Activated naive CD8-positive, alpha-beta T cell treated with anti-CD3 and anti-CD28 coated beads, Interleukin-2, amount 50 U/mL, for 16 hours (primary cell): ENCODE measurements around the gene LRRC32.

Experiments used
- DNase-seq: peaks from one replicate; pipeline ENCODE4 v3.0.0-alpha.2; 2020; ENCODE audit warnings: low read depth, low spot score

Gene LRRC32

DNA sequence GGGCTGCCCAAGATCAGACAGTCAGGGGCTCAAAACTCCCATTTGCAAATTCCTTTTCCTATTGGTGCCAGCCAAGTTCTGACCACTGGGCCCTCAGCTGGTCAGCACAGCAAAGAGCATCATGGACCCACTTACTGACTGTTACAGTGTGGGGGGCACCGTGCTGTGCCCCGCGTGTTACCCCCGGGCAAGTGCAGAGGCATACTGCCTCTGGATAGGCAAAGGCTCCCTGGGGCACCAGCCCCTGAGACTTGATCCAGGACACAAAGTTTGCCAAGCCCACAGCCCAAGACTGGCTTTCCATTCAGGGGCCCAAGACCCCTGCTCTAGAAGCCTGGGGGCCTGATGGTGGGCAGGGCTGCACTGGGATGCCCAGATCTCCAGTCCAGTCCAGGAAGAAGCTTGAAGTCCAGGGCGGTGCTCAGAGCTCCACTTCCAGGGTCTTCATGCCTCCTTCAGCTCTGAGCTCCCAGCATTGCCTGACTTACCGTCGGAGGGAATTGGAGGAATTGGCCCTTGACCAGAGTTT lies 6.6 kb downstream of the LRRC32 start:
- DNase-seq = no peak

DNA sequence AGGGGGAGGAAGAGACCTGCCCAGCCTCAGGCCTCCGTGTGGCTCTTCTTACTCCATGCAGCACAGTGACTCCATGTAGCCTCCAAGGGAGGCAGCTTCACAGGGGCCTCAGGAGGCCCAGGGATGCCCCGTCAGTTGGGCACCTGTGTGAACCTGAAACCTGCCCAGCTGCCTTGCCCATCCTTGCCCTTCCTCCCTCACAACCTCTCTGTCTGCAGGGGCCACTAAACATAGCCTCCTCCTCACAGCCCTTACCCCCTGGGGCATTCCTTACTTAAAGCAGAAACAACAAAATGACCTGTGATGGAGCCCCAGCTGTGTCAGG lies 7.1 kb downstream of the LRRC32 start:
- DNase-seq = no peak

DNA sequence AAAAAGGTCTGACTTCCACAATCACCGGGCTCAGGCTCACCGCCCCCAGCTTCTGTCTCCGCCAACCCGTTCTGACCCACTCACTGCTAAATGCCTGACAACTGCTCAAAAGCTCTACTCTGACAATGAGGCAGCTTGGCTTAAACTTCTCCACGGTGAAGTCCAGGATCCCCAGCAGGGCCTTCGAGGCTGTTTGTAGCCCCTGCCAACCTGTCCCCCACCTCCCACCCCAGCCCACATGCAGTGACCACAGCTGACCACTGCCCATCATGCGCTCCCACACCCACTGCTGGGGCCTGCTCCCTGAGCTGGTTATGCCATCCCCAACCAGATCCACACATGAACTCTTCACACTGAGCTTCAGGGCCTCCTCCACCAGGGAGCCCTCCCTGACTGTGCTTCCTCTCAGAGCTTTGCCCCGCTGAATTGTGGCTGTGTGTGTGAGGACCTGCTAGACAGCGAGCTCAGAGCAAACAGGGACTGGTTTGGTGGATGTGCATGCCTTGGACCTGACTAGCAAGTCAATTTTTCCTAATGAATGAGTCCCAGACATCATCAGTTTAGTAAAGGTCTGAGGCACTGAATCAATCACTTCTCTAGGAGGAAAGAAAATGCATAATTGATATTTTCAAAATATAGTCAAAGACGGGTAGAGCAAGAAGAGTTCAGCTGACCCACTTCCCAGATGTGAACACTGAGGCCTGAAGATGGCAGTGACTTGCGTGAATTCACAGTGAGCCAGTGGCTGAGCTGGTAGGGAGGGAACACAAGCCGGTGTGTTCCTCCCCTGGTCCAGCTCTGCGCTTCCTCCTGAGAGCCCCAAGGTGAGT lies 7.7 kb downstream of the LRRC32 start:
- no peak for DNase-seq

DNA sequence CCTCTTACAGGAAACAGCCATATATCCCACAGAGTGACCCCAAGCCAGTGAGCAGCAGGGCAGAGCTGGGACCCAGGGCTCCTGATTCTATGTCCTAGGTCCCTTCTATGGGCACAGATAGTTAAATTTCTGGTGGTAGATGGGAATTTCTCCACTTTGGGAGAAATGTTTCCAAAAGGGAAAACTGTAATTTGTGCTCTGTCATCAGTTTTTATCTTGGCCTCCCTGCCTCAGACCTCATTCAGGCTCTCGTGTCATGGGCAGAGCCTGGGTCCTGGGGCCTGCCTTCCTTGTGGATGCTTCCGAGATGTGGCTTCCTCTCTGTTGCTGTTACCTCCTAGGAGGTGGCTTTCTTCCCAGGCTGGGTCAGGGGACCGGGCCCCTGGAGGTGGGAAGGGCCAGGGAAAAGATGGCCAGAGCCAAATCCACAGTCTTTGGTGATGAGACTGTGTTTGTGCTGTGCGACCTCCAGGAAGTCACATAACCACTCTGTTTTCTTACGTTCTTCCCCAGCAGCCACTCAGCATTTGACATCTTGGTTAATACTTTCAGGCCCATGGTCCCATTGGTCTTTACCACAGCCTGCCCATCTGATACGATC lies 8.6 kb downstream of the LRRC32 start:
- DNase-seq = no peak

DNA sequence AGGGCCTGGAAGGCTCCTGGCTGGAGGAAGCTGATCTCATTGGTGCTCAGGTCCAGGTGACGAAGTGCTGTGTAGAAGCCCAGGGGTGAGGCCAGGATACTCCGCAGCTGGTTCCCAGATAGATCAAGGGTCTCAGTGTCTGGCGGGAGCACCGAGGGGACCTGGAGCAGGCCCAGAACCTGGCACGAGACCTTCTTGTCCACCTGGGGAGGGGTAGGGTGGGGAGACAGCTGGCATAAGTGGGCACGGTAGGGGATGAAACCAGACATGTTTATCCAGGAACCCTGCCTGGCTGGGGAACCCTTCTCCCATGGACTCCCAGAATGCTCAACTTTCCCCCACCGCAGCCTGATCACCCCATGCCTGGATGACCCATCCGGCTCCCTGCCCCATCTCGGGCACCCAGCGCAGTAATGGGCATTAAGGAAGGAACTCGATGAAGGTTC lies 9.2 kb downstream of the LRRC32 start:
- no peak for DNase-seq

DNA sequence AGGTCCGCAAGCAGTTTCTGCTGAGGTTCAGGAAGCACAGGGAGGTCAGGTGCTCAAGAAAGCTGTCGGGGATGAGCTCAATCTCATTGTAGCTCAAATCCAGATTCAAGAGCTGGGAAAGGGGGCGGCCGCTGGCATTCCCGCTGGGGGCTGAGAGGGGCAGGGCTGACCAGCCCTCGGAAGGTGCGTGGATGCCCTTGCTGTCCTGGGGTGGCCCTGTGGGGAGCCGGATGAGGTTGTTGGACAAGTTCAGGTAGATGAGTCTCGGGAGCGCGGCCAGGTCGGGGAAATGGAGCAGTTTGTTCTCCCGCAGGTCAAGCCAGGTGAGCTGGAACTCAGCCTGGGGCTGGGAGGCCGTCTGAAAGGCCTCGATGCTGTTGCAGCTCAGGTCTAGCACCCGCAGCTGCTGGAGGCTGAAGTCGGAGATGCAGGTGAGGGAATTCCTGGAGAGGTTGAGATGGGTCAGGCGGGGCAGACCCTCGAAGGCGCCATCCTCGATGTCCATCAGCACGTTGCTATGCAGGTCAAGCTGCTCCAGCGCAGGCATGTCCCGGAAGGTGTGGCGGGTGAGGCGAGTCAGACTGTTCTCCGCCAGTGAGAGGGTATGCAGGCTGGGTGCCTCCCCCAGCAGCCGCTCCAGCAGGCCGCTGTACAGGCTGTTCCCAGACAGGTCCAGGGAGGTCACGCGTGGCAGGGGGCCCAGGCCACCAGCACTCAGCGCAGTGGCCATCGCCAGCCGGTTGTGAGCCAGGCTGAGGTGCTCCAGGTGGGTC lies 9.8 kb downstream of the LRRC32 start:
- no peak for DNase-seq

DNA sequence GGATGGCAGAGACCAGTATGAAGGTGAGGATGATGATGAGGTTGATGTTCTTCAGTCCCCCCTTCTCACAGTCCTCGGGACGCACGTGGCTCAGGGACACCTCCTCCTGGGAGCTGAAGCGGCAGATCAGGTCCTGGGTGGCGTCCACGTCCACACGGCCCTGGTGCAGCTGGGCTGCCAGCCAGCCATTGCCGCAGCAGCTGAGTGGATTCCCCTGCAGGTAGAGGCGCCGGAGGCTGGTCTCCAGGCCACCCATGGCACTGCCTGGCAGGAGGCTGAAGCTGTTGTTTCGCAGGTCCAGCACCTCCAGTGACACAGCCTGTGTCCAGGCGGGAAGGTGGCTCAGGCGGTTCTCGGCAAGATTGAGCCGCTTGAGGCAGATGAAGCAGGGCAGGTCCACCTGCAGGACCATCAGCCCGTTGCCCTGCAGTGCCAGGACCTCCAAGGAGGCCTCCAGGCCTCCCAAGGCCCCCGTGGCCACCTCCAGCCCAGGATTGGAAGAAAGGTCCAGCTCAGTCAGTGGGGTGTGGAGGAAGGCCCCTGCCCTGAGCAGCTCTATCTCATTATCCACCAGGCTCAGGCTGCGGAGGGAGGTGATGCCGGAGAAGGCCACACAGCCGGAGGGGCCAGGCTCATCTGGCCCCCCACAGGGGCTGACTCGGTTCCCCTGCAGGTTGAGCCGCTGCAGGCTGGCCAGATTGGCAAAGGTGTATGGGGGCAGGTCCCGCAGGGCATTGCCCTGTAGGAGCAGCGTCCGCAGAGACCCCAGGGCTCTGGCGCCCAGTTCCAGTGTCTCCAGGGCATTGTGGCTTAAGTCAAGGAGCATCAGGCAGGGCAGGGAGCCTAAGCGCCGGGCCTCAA lies 10.6 kb downstream of the LRRC32 start:
- DNase-seq = no peak

DNA sequence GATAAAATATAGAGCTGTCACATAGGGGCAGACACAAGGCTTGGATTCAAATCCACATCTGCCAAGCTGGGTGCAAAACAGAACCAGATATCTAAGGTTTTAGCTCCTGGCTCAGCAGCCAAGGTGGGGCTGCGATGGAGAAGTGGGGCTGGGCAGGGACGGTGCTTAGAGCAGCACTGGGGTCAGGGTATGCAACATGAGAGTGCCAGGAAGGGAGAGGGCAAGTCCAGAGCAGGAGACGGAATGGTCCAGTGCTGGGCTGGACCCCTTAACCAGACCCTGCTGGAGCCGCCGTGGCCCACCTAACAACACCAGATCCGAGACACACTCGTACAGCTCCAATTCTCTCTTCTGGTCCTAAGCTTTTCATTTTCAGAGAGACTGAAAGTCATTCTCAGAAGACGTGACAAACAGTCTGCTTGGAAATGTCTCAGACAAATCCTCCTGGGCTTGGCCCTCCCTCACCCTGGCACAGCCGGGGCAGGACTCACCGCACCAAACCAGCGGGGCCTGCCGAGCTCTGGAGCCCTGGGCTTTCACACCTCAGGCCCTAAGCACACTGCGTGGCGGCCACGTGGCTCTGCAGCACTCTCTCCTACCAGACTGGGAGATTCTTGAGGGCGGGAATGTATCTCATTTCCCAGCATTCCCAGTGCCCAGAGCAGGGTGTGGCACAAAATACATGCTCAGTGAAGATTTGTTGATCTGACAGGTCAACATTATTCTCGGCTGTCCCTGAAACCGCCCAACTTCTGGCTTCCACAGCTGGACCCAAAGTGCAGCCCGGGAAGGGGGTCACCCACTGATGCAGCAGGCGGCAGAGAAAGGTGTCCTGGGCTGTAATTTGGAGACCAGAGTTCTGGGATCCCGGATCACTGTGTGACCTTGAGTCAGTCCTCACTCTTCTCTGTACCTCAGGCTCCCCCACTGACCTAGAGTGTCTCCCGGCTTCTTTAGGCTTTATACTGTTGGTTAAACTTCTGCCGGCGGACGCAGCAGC lies 11.6 kb downstream of the LRRC32 start:
- DNase-seq = no peak

DNA sequence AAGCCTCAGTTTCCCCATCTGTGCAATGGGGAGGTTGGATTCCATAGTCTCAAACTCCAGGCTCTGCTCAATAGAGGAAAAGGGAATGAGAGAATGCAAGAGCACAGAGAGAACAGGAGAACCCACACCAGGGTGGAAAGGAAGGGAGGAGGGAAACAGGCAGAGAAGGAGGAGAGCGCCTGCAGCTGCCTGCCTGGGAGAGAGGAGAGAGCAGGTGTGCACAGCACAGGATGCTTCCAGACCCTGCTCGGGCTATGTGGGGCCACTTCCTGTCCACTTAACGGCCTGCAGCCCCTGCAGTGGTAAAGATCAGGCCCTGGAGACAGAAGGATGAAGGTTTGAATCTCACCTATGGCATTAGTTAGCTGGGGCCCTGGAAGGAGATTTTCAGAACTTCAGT lies 12.3 kb downstream of the LRRC32 start:
- DNase-seq = no peak

DNA sequence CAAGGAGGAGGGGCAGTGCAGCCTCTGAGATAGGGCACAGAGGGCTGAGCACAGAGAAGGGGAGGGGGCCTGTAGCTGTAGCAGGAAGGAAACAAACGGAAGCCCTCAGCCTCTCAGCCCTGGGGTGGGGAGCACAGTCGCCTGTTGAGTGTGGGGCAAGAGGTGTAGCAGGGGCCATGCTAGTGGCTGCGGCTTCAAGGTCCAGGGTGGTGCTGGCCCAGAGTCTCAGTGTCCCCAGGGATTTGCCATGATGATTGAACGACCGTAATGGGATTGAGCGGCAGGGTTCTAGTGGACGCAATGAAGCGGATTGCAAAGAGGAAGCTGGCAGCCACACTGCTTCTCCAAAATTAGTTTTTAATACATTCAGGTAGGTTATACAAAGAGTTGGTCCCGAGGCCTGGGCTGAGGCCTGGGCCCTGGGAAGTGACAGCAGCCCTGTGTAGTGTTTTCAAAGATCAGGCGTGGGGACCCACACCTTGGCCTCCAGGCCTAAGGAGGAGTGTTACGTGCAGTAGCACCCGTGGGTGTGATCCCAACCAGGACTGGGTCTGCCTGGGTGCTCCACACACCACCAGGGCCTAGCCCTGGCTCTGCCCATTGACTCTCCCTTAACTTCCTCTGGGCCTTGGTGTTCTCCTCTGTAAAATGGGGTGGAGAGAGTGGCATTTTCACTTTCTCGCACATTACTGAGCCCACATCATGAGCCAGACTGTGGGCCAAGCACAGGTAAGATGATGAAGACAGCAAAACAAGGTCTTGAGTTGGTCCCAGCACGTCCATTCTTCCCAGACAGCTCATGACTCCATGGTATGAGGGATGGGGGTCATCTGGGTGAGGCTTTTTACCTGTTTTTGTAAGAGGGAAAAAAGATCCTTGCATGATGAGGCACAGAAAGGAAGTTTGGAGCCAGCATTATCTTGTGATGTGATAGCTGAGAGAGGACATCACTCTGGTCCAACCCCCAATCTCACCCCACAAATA lies 13.1 kb downstream of the LRRC32 start:
- DNase-seq = no peak

DNA sequence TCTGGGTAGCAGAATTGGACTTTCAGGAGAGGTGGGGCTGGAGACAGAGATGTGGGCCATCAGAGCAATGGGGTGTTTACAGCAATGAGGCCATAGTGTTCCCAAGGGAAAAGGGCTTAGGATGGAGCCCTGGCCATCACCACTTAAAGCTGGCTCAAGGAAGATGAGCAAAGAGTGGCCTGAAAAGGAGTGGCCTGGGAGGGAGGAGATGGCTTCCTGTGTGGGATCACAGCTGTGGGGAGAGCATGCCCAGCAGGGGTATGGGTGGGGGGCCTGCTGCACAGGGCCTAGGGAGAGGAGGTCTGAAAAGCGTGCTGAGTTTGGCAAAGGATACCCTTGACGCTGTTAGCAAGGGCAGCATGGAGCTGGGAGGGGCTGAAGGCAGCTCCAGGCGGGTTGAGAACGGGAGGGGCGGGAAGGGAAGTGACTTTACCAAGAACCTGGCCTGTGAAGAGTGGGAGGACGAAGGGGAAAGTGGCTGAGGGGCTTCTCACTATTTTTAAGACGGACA lies 13.9 kb downstream of the LRRC32 start:
- no peak for DNase-seq

DNA sequence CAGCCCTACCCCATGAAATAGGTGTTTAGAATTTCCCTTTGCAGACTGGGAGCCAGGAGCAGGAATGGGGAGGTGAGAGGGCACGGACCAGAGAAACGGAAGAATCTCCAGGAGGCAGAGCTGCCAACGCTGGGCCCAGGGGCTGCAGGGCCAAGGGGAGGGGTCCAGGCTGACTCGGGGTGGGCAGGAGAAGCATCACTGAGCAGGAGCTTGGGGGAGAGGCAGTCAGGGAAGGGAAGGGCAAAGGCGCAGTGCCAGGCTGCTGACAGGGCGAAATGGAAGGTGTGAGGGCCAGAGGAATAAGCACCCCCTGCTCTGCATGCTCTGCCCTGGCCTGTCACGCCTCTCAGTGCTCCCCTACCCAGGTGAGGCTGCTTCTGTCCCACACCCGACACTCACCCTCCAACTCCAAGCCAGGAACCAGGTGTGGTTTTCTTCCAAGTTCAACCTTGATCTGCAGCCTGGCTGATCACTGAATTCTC lies 14.5 kb downstream of the LRRC32 start:
- DNase-seq = no peak

DNA sequence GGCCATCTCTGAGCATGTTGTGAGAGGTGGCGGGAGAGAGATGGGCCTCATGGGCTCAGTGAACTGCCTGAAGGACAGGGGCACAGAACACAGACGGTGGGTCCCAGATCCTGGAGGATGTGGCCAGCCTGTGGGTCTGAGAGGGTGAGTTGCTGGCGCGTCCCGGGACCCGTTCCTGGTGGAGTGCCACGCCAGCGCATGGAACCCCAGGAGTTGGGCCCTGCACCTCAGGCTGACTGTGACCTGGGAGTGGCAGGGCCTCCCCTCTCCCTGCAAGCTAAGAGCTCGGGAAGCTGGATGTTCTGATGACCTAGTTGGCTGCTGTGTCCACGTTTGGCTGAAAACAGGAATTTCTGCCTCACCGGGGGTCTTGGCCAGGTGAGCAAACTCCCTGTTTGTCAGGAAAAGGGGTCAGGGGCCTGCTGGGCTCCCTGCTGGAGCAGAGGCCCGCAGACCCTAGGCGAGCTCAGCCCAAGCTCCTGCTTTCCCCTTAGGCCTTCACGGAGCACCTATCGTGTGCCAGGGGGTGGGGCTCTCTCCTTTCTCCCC lies 15.0 kb downstream of the LRRC32 start:
- no peak for DNase-seq

DNA sequence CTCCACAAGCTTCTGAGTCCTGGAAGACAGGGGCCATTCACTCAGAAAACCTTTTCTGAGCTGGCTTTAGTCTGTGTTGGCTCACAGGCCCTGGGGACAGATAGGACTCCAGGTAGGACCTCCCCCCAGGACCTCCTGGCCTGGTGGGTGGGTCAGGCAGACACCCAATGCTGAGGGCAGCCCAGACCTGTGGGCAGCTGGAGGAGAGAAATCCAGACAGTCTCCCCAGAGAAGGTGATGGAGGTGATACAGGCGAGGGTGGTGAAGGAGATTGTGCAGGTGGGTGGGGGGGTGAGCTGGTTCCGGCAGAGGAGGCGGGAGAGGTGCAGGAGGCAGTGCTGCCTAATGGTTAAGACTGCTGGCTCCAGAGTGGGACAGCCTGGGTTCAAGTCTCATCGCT lies 15.6 kb downstream of the LRRC32 start:
- no peak for DNase-seq

DNA sequence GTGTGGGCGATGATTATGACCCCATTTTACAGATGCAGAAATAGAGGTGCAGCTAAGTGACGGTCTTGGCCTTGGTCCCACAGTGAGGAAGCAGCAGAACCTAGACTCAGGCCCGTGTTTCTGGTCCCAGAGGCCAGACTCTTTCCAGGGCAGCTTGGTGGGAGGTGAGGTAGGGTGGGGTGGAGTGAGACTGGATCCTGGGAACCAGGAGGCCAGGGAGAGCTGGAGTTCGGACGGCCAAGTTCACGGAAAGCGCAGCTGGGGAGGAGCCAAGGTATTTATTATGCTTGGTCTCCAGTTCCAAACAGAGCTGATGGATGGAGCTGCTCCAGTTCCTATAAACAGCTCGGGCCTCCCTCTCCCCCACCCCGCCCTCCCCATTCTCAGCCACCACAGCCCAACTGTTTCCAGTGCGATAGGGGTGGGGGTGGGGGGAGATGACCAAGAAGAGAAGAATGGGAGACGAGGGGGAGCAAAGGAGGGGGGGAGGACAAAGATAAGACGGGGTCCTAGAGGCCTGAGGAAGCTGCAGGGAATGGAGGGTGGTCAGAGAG lies 16.2 kb downstream of the LRRC32 start:
- DNase-seq = no peak

DNA sequence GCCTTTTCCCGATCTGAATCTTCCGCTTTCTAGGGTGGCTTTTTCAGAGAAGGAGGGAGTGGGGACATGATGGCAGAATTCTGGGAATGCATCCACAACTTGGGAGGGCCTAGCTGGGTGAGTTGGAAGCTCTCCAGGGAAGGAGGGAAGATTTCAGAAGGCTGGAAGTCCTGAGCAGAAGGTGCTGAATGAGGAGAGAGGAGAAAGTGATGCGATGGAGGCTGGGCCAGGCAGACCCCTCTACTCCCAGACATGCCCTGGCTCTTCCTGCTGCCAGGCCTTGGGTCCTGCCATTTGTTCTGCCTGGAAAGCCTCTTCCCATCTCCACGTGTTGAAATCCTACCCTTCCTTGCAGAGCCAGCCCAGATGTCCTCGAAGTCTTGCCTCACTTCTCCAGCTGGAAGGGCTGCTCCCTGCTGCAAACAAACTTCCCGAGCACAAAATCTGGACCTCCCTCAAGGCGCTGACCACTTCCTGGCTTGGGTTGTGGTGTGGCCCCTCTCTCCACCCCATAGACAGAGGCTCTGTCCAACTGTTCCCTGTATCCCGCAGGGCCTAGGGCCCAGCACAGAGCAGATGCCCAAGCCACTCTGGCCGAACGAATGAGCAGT lies 16.8 kb downstream of the LRRC32 start:
- no peak for DNase-seq

DNA sequence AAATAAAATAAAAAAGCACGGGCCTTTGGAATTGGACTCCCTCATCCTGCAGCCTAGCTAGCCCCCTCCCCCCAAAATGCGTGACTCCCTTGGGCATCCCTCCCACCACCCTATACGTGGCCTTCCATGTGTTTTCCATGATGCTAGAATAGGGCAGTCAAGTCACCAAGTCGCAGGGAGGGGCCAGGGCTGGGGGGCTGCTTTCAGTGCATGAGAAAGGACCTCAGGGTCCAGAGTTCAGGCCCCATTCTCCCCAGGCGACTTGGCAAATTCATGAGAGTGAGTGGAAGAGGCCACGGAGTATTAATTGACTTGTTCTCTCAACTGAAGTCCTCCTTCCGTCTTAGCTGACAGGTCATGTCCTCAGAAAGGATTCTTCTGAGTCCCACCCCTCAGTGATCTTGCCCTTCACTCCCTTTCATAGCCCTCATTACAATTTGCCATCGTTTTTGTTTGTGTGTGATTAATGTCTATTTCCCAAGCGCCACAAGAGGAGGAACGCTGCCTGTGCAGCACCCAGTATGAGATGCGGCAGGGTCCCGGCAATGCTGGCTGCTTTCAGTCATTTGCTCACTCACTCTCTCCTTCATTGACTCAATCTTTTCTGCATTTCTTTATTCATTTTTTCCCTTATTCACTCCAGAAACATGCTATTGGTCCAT lies 17.4 kb downstream of the LRRC32 start:
- DNase-seq = no peak
